ENCODE measurements around the gene CWC25. TPM values are rescaled to one million over a fixed set of nuclear protein-coding genes. Genes with fewer than 3 reads are reported as not detected.

The CWC25 gene
- total and polyA plus RNA-seq, 2 of the 13 experiments (the other 11 are each of a cell fraction or from before 2014, with no cell fraction given), result 15.6 to 22.7 TPM

DNA sequence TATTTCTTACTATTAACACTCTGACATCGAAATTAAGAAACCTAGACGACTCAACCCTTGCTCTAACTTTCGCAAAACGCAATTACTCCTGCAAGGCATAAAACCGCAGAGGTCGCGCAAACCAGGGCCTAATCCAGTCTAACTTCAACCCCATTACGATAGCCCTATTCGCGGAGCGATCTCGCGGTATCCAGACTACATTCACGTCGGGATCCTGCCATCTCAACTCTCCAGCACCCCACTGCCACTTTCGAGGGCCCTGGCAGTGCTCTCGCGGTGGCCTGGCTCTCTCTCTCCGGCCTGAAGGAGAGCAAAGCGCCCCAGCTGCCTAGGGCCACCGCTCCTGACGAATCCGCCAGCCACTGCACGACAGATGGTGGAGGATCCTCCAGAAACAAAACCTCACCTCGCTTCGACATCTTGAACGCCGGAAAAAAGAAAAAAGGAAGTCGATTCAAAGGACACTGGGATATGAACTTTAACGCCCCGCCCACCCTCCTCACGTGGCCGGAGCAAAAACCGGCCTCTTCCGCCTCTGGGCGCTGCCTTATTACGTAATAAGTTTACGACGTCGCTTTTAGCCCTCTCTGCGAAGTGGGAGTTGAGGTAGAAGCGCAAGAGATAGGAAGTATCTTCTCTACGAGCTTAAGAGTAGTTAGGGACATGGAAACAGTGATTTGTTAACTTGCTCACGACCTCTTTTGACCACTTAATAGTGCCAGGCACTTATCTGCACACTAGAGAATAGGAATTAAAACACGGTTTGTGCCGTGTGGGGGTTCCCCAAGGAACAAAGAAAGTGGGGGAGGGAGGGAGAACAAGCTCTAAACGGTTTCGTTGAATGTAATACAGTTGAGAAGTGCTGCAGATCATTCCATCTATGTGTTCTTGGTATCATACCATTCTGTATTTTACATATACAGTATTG lies 28.4 kb upstream of the CWC25 start, which contains the start of gene RPL23 (continued):
- TF ChIP-seq MEIS2 (CRISPR knock-in tag; IDR thresholded peaks at IDR 0.05), result peak; percentile 65; the same call in 1 of the 2 replicates
- TF ChIP-seq ZNF207 (IDR thresholded peaks at IDR 0.05; ENCODE audit: borderline replicate concordance), result no peak
- TF ChIP-seq KAT8 (CRISPR knock-in tag; IDR thresholded peaks at IDR 0.05), result peak; percentile 100
- peak; percentile 73; the same call in 1 of the 2 replicates for TF ChIP-seq CCDC6 (CRISPR knock-in tag; IDR thresholded peaks at IDR 0.05)
- peak; percentile 24; the same call in 1 of the 2 replicates for TF ChIP-seq STAG1 (CRISPR knock-in tag; IDR thresholded peaks at IDR 0.05)
- no peak for TF ChIP-seq KAT2B (IDR thresholded peaks at IDR 0.05; ENCODE audit: borderline replicate concordance, low read depth, low read length)
- TF ChIP-seq DBP (CRISPR knock-in tag; IDR thresholded peaks at IDR 0.05; ENCODE audit: not compliant biosample characterization), result peak; percentile 59
- no peak for TF ChIP-seq HHEX (CRISPR knock-in tag; IDR thresholded peaks at IDR 0.05)
- TF ChIP-seq, protein P1, sequence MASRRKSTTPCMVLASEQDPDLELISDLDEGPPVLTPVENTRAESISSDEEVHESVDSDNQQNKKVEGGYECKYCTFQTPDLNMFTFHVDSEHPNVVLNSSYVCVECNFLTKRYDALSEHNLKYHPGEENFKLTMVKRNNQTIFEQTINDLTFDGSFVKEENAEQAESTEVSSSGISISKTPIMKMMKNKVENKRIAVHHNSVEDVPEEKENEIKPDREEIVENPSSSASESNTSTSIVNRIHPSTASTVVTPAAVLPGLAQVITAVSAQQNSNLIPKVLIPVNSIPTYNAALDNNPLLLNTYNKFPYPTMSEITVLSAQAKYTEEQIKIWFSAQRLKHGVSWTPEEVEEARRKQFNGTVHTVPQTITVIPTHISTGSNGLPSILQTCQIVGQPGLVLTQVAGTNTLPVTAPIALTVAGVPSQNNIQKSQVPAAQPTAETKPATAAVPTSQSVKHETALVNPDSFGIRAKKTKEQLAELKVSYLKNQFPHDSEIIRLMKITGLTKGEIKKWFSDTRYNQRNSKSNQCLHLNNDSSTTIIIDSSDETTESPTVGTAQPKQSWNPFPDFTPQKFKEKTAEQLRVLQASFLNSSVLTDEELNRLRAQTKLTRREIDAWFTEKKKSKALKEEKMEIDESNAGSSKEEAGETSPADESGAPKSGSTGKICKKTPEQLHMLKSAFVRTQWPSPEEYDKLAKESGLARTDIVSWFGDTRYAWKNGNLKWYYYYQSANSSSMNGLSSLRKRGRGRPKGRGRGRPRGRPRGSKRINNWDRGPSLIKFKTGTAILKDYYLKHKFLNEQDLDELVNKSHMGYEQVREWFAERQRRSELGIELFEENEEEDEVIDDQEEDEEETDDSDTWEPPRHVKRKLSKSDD (CRISPR knock-in tag; IDR thresholded peaks at IDR 0.05; ENCODE audit: low read depth), result peak; percentile 93; the same call in 1 of the 2 replicates
- TF ChIP-seq ZNF251 (CRISPR knock-in tag; IDR thresholded peaks at IDR 0.05), result peak; percentile 74; the same call in 1 of the 2 replicates
- peak; percentile 84 for TF ChIP-seq MYPOP (CRISPR knock-in tag; IDR thresholded peaks at IDR 0.05)
- TF ChIP-seq, protein P2, sequence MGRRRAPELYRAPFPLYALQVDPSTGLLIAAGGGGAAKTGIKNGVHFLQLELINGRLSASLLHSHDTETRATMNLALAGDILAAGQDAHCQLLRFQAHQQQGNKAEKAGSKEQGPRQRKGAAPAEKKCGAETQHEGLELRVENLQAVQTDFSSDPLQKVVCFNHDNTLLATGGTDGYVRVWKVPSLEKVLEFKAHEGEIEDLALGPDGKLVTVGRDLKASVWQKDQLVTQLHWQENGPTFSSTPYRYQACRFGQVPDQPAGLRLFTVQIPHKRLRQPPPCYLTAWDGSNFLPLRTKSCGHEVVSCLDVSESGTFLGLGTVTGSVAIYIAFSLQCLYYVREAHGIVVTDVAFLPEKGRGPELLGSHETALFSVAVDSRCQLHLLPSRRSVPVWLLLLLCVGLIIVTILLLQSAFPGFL (CRISPR knock-in tag; IDR thresholded peaks at IDR 0.05), result 0 out of 2 replicates have a peak, but pooled peaks have one; percentile 63
- peak; percentile 86; the same call in 1 of the 2 replicates for TF ChIP-seq ZNF672 (CRISPR knock-in tag; IDR thresholded peaks at IDR 0.05)
- TF ChIP-seq ZNF891 (CRISPR knock-in tag; IDR thresholded peaks at IDR 0.05), result peak; percentile 97
- peak; percentile 99 for TF ChIP-seq SAP130 (CRISPR knock-in tag; IDR thresholded peaks at IDR 0.05; ENCODE audit: low read depth)
- TF ChIP-seq RAD21 (CRISPR knock-in tag; IDR thresholded peaks at IDR 0.05), result peak; percentile 56; the same call in 1 of the 2 replicates
- peak; percentile 96 for TF ChIP-seq CEBPG (CRISPR knock-in tag; IDR thresholded peaks at IDR 0.05)
- peak; percentile 98 for TF ChIP-seq ZNF543 (CRISPR knock-in tag; IDR thresholded peaks at IDR 0.05)
- TF ChIP-seq DR1 (CRISPR knock-in tag; IDR thresholded peaks at IDR 0.05), result peak; percentile 98
- peak; percentile 90 for TF ChIP-seq MED1 (CRISPR knock-in tag; IDR thresholded peaks at IDR 0.05)
- peak; percentile 65 for TF ChIP-seq FOSL2 (CRISPR knock-in tag; IDR thresholded peaks at IDR 0.05)
- TF ChIP-seq, protein P3, sequence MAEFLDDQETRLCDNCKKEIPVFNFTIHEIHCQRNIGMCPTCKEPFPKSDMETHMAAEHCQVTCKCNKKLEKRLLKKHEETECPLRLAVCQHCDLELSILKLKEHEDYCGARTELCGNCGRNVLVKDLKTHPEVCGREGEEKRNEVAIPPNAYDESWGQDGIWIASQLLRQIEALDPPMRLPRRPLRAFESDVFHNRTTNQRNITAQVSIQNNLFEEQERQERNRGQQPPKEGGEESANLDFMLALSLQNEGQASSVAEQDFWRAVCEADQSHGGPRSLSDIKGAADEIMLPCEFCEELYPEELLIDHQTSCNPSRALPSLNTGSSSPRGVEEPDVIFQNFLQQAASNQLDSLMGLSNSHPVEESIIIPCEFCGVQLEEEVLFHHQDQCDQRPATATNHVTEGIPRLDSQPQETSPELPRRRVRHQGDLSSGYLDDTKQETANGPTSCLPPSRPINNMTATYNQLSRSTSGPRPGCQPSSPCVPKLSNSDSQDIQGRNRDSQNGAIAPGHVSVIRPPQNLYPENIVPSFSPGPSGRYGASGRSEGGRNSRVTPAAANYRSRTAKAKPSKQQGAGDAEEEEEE (CRISPR knock-in tag; IDR thresholded peaks at IDR 0.05; ENCODE audit: borderline replicate concordance), result no peak
- peak; percentile 44 for TF ChIP-seq GPN1 (CRISPR knock-in tag; IDR thresholded peaks at IDR 0.05; ENCODE audit: borderline replicate concordance)

All from HepG2 (cell line).